HG02973 (cell line): Measurements from ENCODE around the gene TEX9.

Experiments
- ATAC-seq: cut with Tn5 transposase; IDR thresholded peaks from one replicate; pipeline ENCODE4 v1.9.1; 2021; ENCODE audit warnings: moderate library complexity; ENCODE audit not compliant: unreplicated experiment

TEX9 gene

DNA sequence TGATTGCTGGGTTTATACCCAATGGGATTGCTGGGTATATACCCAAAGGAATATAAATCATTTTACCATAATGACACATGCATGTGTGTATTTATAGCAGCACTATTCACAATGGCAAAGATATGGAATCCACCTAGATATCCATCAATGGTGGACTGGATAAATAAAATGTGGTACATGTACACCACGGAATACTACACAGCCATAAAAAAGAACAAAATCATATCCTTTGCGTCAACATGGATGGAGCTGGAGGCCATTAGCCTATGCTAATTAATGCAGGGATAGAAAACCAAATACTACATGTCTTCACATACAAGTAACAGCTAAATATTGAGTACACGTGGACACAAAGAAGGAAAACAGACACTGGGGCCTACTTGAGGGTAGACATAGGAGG is 77.1 kb downstream of the TEX9 start:
- no peak for ATAC-seq

DNA sequence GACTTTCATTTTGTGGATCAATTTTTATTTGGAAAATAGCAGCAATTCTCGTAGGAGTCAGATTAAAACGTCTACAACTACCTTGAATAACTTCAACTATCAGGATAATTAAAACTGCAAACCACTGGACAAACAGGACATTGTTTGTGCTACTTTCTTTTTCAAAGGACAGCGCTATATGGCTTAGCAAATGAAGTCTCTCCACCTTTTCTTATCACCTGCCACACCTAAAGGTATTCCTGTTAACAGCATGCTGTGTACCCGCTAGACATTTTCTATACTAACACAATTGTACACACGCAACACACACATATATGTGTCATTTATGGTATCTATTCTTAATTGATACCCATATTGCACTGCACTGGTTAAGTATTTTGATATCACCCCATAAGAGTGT is 80.5 kb downstream of the TEX9 start:
- ATAC-seq: no peak

DNA sequence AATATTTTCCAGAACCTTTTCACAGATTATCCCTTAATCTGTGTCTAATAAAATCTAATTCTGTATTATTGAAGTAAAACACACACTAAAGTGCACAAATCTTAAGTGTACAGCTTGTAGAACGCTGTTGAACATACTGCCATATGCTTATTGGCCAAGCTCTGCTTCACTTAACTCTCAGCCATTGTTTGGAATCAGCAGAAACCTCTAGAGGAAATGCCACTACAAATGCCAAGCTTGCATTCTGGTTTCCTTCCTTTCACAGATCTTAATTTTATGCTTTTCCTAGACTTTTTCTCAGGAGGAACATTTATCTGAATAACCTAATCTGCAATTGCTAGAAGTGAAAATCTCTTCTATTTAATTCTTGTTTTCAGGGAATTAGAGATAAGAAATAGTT is 89.6 kb downstream of the TEX9 start:
- no peak for ATAC-seq

DNA sequence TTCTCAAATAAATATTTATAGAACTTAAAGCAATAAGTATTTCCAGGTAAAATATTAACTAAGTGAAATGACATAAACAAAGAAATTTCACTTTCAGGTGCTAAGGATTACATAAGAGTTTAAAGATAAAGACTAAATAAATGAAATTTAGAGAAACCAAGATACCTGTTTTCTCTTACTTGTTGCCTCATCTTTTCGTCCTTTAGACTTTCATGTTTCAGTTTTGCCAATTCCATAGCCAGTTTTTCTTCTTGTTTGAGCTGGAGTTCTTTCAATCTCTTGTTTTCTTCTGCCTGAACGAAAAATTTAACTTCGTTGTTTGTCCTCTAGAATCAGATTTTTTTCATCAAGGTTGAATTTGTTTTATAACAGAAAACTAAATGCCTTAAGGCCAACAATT is 91.0 kb downstream of the TEX9 start:
- no peak for ATAC-seq

DNA sequence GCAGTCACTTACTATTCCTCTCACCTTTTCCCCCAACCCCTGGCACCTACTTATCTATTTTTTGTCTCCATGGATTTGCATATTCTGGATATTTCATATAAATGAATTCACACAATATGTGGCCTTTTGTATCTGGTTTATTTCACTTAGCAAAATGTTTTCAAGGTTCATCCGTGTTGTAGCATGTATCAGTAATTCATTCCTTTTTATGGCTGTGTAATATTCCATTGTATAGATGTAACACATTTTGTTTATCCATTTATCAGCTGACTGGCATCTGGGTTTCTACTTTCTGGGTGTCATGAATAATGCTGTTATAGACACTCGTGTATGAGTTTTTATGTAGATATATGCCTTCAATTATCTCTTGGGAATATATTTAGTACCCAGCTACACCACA is 93.9 kb downstream of the TEX9 start:
- no peak for ATAC-seq

DNA sequence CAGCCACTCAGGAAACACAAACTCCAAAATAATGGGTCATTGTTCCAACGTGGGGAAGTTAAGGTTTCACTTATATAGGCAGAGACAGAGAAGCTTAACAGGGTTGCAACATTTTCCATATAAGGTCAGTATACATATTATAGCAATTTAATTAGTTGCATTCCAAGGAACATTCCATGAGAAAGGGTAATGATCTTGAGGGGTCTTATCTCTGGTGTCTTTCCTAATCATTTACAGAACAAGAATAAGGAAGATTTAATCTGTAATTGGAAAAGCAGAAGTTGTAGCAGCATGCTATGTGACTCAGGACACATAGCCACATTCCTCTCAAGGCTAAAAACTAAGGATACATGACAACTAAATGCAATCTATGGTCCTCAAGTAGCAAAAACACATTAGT is 94.8 kb downstream of the TEX9 start:
- no peak for ATAC-seq

DNA sequence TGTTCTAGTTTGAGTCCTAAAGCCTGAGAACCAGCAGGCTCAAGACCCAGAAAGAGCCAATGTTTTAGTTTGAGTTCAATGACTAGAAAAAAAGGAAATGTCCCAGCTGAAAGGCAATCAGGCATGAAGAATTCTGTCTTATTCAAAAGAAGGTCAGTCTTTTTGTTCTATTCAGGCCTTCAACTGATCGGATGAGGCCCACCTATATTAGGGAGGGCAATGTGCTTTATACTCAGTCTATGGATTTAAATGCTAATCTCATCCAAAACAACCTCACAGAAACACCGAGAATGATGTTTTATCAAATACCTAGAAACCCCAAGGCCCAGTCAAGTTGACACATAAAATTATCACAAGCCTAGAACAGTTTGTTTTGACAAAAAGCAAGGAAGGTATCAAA is 95.7 kb downstream of the TEX9 start:
- no peak for ATAC-seq

DNA sequence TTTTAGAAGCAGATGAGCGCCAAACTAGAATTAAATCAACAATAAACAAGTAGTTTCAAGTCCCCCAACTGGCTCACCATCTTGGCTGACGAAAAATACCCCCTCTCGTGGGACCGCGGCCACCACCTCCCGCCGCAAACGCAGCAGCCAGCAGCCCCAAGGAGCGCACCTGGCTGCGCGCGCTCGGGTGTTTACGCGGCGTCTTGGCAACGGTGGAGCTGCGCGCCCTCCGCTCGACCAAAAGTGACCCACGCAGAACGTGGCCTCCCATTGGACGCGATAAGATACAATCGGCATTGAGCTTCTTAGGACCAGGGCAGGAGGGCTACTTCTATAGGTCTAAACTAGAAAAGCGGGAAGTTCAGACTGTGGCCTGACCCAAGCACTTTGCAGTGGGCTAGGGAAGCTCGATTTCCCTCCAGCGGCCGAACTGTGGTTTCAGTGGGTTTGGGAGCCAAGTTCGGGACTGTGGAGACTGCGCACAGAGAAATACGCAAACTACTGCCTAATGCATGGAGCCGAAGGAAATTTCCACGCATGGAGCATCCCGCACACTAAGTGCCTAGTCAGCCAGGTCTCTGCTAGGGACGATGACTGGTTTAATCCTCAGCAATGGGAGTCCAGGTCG is 99.8 kb downstream of the TEX9 start, which contains the start of gene MNS1:
MNS1 (minus strand) TSS at position 245 of the 628 bp plus-strand sequence; CDS start at position 80, 165 bp downstream.
- peak; percentile 97 for ATAC-seq

DNA sequence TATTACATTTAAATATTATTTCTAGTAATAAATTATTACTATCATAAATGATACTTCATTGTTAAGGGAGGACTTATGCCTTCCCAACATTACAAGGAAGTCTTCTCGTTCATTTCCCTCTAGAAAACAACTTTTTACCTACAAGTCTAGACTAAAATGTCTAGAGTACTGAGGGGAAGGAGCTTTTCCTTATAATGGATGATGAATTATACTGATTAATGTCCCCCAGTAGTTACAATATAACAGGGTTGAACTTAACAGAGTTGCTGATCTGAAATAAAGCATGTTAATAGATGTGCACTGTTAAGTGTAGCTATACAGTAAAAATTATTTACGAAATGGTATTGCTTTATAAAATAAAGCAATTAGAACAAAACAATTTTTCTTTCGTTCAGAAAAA is 102.4 kb downstream of the TEX9 start:
- no peak for ATAC-seq

DNA sequence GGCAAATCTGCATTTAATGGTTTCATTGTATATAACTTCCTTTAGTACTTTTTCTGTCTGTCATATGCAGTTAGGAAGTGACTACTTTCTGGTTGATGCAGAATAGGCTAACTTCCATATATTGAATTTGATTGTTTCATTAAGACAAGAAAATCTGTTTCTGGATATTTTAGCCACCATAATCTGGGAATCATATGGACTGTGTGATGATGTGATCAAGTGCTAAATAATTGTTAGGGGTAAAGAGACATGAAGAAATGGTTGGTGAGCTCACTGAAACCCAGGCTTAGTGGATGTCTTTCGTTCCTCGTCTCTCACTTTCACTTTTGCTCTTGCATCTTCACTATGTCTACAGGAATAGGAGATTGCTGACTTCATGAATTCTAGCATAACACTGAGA is 103.2 kb downstream of the TEX9 start:
- peak; percentile 39 for ATAC-seq

DNA sequence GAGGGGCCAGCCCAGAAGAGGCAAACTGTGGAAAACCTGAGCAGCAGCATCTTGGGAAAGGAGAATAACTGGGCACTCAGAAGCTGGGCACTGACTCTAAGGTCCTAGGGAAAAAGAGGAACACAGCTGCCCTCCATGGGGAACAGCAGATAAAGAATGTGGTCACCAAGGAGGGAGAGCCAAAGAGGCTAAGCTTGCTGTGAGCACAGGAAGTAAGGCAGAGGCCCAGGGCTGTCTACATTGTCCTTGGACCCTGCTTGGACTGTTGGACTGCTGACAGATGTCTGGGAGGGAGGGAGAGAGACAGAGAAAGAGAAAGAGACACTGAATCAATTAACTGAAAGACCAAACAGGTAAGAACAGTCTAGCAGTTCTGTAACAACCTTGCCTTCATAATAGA is 104.3 kb downstream of the TEX9 start:
- no peak for ATAC-seq

DNA sequence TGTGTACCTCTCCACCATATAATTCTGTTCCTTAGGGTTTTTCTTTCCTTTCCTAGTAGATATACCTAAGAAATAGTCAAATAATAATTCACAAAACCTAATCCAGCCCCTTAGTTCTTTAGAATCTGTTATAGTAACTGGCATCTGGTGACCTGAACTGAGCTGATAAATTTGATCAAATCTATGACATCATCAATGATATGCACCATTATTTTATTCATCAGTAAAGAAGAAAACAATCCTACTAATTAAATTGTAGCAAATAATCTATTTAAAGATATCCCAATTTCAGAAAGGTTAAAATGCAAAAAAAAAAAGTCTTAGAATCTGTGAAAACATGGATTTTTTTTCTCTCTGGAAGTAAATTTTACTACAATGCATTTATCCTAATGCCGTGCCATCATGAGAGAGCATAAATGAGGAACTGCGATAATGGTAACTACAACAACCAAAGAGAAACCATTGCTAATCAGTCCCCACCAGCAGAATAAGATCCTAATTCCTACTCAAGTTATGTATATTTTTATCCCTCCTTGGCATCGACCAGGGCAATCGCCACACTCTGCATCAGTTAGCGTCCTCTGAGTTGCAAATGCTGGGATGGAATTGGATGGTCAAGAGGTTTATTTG is 106.3 kb downstream of the TEX9 start:
- no peak for ATAC-seq

DNA sequence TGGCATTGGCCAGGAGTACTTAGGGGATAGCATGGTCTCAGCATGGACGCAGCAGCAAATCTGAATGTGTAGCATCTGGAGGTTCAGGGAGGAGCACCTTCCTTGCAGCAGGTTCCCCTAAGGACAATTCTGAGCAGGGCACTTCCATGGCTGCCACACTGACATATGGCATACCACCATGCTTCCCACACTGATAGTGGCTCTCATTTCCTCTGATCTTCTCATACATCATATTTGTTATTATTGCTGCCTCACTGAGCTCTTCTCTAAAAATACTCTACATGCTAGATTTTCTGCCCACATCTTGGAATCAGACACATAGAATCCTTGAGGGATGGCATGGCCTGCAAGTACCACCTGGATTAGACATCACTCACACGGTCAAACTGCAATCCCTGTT is 107.1 kb downstream of the TEX9 start:
- ATAC-seq: no peak

DNA sequence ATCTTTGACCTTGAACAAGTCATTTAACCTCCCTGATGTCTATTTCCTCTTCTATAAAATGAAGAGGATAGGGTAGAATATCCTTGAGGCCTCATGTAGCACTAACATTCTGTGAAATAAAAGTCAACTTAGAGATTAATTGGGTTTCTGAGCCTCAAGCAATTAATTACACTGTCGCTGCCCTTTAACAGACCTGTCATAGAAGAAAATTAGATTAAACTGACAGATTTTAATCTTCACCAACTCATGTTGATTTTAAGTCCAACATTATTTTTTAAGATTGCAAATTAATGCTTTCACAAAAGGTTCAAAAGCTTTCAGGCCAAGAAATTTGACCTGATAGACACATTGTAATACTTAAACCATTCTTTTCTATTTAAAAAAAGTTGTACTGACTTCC is 107.8 kb downstream of the TEX9 start:
- ATAC-seq: no peak

DNA sequence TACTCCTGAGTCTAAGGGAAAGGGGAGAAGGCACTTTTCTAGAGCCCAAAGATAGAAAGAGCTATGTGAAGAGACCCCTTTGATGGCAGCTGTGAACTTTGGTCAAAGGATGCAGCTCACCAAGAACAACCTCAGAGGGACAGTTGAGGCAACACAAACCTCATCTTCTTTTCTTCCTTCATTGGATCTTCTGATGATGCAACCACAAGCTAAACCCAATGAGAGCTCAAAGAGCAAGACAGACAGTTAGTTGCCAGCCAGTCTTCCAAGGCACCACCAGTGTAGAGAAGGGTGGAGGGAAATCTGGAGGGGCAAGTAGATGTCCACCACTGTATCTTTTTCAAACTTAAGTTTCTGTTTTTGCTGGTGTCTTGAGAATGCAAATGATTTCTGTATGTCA is 110.1 kb downstream of the TEX9 start:
- ATAC-seq: no peak
